ENCODE measurements around the gene DDX60. TPM values are rescaled to one million over a fixed set of nuclear protein-coding genes. Genes with fewer than 3 reads are reported as not detected.

Gene DDX60, protein sequence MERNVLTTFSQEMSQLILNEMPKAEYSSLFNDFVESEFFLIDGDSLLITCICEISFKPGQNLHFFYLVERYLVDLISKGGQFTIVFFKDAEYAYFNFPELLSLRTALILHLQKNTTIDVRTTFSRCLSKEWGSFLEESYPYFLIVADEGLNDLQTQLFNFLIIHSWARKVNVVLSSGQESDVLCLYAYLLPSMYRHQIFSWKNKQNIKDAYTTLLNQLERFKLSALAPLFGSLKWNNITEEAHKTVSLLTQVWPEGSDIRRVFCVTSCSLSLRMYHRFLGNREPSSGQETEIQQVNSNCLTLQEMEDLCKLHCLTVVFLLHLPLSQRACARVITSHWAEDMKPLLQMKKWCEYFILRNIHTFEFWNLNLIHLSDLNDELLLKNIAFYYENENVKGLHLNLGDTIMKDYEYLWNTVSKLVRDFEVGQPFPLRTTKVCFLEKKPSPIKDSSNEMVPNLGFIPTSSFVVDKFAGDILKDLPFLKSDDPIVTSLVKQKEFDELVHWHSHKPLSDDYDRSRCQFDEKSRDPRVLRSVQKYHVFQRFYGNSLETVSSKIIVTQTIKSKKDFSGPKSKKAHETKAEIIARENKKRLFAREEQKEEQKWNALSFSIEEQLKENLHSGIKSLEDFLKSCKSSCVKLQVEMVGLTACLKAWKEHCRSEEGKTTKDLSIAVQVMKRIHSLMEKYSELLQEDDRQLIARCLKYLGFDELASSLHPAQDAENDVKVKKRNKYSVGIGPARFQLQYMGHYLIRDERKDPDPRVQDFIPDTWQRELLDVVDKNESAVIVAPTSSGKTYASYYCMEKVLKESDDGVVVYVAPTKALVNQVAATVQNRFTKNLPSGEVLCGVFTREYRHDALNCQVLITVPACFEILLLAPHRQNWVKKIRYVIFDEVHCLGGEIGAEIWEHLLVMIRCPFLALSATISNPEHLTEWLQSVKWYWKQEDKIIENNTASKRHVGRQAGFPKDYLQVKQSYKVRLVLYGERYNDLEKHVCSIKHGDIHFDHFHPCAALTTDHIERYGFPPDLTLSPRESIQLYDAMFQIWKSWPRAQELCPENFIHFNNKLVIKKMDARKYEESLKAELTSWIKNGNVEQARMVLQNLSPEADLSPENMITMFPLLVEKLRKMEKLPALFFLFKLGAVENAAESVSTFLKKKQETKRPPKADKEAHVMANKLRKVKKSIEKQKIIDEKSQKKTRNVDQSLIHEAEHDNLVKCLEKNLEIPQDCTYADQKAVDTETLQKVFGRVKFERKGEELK (N-terminal part only)
- total RNA-seq (2013; cell fraction: nucleolus; rRNA removed), result 16.5 and 21.3 TPM in 2 replicates
- 11.6 and 15.0 TPM in 2 replicates for total RNA-seq (2014; rRNA removed)
- 14.4 and 14.7 TPM in 2 replicates for total RNA-seq (2014; rRNA removed; fragmentation: Illumina TruSeq; extraction: Trizol)
- 9.7 and 10.7 TPM in 2 replicates for total RNA-seq (2021)
- polyA plus RNA-seq (2011; ENCODE audit: low read depth), result 5.1 TPM
- polyA plus RNA-seq (2011; rRNA removed), result 28.4 and 42.7 TPM in 2 replicates
- 7.3 and 8.0 TPM in 2 replicates for polyA plus RNA-seq (2011; cell fraction: cytosol; rRNA removed)
- polyA plus RNA-seq (2011; cell fraction: nucleus; rRNA removed), result 8.6 and 9.5 TPM in 2 replicates
- 4.7 and 6.3 TPM in 2 replicates for polyA plus RNA-seq (2012)
- 7.5 and 22.3 TPM in 2 replicates for polyA plus RNA-seq (2014; fragmentation: Illumina TruSeq; extraction: Trizol)
- polyA plus RNA-seq (2014; fragmentation: Nextera tagmentation; extraction: Ambion mirVana), result 1 to 10 TPM; 3.0 to 3.4 TPM
- polyA plus RNA-seq (2014; rRNA removed), result 5.1 and 7.6 TPM in 2 replicates
- polyA plus RNA-seq (2016; fragmentation: Nextera tagmentation; extraction: Ambion mirVana), result 1 to 10 TPM; 2.7 to 3.2 TPM
- 35.4 and 47.2 TPM in 2 replicates for polyA minus RNA-seq (2011; rRNA and poly(A)+ RNA removed)
- 7.8 and 14.0 TPM in 2 replicates for polyA minus RNA-seq (2011; cell fraction: cytosol; rRNA and poly(A)+ RNA removed)
- polyA minus RNA-seq (2011; cell fraction: nucleus; rRNA and poly(A)+ RNA removed), result 13.2 and 13.9 TPM in 2 replicates
- percentile 60 among the genes with signal in this experiment for Bru-seq, nascent RNA
- BruChase-seq, experiment 1, labeled RNA remaining after a 6-hour chase, result percentile 53 among the genes with signal in this experiment
- percentile 50 among the genes with signal in this experiment for BruChase-seq, experiment 2, labeled RNA remaining after a 2-hour chase
- long read RNA-seq, experiment 1, partial matches to known transcripts, result 0 of 1 reads
- long read RNA-seq, experiment 1, other reads (novel, unspliced or antisense), result 1 of 1 reads
- long read RNA-seq, experiment 2, partial matches to known transcripts, result 77 of 82 reads
- long read RNA-seq, experiment 2, other reads (novel, unspliced or antisense), result 5 of 82 reads

DNA sequence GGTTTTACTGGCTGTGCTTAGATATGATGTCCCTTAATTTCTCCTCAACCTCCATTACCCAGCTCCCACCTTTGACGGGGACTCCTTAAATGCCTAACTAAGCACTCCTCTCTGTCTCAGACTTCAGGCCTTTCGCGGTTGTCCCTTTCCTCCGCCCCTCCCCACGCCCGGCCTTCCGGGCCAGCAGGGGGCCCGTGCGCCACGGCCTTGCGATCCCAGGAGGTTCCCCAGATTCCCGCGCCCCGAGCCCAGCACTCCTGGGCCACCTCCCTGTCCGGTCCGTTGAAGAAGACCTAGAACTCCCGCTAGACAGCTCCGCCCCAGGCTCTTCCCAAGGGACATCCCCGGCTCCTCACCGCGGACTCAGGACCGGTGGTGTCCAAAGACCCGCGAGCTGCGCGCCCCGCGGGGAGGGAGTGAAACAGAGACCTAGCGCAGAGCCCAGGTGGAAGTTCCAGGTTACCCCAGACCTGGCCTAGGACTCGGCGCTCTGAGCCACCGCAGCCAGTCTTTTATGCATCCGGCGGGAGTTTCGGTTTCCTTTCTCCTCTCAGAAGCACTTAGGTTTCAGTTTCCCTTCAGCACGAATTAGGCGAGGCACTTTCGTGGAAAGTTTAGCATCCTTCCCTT, at the start of gene DDX60:
DDX60 (minus strand) TSS at position 487 of the 630 bp plus-strand sequence. CDS start 7,493 bp downstream, outside the sequence.
- Histone ChIP-seq H3K79me2 (ENCODE audit: control insufficient read depth, insufficient read depth, low read length) (peaks cover 2% of the 10 kb centered on the region), H3K4me1 (ENCODE audit: control insufficient read depth, insufficient read depth, low read length) (peaks cover 3% of the 10 kb centered on the region; the same call in 1 of the 2 replicates), H2AFZ (ENCODE audit: control insufficient read depth, low read depth, low read length) (peak within 1 kb of the TSS; percentile 81), H3K9ac (ENCODE audit: control insufficient read depth, insufficient read depth, low read length) (peak within 1 kb of the TSS; percentile 94), H3K4me3 (peak within 1 kb of the TSS; percentile 84), H3K27ac (ENCODE audit: control insufficient read depth, insufficient read depth) (peak within 1 kb of the TSS; percentile 89), H3K4me2 (ENCODE audit: control insufficient read depth, insufficient read depth) (peak within 1 kb of the TSS; percentile 90), H3K36me3 (ENCODE audit: control insufficient read depth in 2 of 2, insufficient read depth in 2 of 2, low read length in 1 of 2) (no peaks in the 10 kb centered on the region), H3K27me3 (replicated peaks in 1 of 2; ENCODE audit: control insufficient read depth in 2 of 2, insufficient read depth in 2 of 2, low read length in 1 of 2) (no peaks in the 10 kb centered on the region), H4K20me1 (ENCODE audit: control insufficient read depth, insufficient read depth) (no peaks in the 10 kb centered on the region), H3K9me3 (replicated peaks; ENCODE audit: control insufficient read depth, insufficient read depth, low read length) (no peaks in the 10 kb centered on the region)
- TSS peak; percentile 80 for BruUV-seq (replicated peaks)
- in situ Hi-C loops (cut with MboI), result no loop called here
- ChIA-PET SMC1A (ENCODE audit: uncharacterized antibody, unreplicated experiment) (interaction anchor here (0.9 to 3.0 kb wide), 11 partner anchors 14 to 423 kb away, joined by 3 to 15 read pairs (median 3); no protein-coding TSS in a partner anchor), RAD21 (ENCODE audit: unreplicated experiment) (interaction anchor here (0.8 to 1.4 kb wide), 6 partner anchors 10 to 178 kb away, joined by 3 to 4 read pairs (median 3); partner anchors contain the start of gene PALLD), POLR2A (interaction anchor here (0.9 kb wide), 1 partner anchor 169 kb away, joined by 3 read pairs; no protein-coding TSS in a partner anchor), CTCF (interaction anchor here (0.6 to 1.1 kb wide), 7 partner anchors 10 to 605 kb away, joined by 3 to 6 read pairs (median 3); partner anchors contain the start of gene DDX60L)
- intact Hi-C loops (cut with micrococcal nuclease; ENCODE audit: unreplicated experiment), result loop anchor here (5.0 to 10.0 kb wide), 2 partner anchors 164 to 336 kb away; partner anchors contain the start of gene DDX60L
- DNase-seq (ENCODE audit: low read depth, low spot score) (peak; percentile 68), FAIRE-seq (peak; percentile 91), ATAC-seq (peak; percentile 97)
- WGBS (ENCODE audit: insufficient coverage, insufficient replicate concordance, low lambda C conversion rate, missing lambda C conversion rate), result under 1% methylated on average over 38 of the region's 38 CpGs
- TF ChIP-seq ZNF217 (IDR thresholded peaks at IDR 0.05) (no peak), EGR1 (IDR thresholded peaks at IDR 0.05; ENCODE audit: borderline replicate concordance in 1 of 2, low read depth in 2 of 2, low read length in 2 of 2) (0 out of 3 replicates have a peak, but pooled peaks of 1 of the 2 experiments have one; percentile 20), SP1 (IDR thresholded peaks at IDR 0.05; ENCODE audit: low read depth, low read length) (no peak), CUX1 (IDR thresholded peaks at IDR 0.05; ENCODE audit: insufficient replicate concordance, low read depth, low read length) (no peak), HDAC6 (IDR thresholded peaks at IDR 0.05; ENCODE audit: unreplicated experiment) (no peak)
